Measurements from ENCODE around the gene DOHH.

DOHH gene

GRCh38 chr19:3499738-3500428, 591 bp downstream of the DOHH start:
- no peak for DNase-seq

DNA sequence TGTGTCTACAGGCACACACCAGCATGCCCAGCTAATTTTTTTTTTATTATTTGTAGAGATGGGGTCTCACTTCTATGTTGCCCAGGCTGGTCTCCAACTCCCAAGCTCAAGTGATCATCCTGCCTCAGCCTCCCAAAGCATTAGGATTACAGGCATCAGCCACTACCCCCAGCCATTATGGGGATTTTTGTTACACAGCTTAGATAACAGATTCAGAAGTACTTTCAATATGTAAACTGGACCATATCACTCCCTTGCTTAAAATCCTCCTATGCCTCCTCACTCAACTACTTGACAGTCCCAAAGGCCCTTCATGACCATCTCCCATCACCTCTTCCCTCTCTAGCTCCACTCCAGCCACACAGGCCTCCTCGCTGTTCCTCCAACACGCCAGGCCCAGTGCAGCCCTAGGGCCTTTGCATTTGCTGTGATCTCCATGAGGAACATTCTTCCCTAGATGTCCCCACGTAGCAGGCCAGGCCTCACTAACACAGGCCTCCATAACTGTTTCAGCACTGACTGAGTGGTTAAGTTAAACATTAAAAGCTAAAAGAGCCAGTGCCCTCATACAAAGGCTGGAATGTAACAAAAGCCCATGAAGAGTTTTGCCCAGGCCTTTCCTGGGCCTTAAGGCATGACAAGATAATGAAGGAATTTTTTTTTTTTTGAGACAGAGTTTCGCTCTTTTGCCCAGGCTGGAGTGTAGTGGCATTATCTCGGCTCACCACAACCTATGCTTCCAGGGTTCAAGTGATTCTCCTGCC, 2.5 kb downstream of the DOHH start:
- no peak for DNase-seq

DNA sequence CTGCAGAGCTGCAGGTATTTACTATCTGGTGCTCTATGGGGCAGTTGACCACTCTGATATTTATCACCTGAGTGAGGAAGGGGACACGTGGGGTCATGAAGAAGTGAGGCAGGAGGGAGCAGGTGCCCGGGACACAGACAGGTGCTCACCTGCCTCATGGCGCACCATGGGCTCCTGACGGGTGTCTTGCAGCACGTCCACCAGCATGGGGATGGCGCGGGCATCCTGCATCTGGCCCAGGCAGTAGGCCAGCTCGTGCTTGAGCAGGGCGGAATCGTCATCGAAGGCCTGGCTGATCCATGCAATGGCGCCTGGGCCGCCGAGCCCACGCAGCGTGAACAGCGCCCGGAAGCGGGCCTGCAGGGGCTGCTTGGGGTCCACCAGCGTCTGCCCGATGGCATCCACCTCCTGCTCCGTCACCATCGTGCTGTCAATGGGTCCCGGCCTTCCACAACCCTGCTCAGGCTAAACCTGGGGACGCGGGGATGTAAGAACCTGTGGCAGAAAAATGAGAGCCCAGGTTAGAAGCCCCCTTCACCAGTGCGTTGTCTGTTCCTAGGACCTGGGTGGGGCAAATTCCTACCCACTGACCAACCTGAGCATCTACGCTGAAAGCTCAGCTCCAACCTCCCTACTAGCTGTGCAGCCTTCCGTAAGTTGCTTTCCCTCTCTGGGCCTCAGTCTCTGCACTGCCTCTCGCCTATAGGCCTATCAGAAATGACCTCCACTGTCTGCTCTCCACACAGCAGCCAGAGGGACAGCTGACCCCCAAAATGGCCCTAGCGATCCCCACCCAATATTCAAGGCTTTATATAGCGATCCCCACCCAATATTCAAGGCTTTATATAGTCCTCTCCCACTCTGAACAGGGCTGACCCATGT, 3.8 kb downstream of the DOHH start:
- no peak for DNase-seq

GRCh38 chr19:3494559-3494958, 5.9 kb downstream of the DOHH start:
- no peak for DNase-seq

DNA sequence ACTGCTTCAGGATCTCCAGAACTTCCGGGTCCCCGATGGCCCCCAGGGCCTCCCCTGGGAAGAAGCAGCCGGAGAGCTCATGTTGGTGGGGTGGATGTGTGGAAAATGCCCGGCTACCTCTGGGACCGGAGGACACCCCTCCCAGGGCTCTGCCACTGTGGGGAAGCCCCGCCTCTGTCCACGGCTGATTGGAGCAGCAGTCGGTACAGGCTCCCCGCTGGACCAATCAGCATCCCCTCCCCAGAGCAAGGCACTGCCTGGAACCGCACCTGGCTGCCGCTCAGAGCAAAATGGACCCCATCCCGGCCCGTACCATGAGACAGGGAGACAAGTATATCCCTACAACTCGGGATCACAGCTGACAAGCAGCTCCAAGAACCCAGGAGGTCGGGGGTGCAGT, 6.4 kb downstream of the DOHH start:
- DNase-seq, result no peak

GRCh38 chr19:3493651-3494050, 6.8 kb downstream of the DOHH start:
- DNase-seq, result no peak

- DNase-seq, result no peak
Observed at GRCh38 chr19:3492919-3493318, 7.6 kb downstream of the DOHH start.

DNA sequence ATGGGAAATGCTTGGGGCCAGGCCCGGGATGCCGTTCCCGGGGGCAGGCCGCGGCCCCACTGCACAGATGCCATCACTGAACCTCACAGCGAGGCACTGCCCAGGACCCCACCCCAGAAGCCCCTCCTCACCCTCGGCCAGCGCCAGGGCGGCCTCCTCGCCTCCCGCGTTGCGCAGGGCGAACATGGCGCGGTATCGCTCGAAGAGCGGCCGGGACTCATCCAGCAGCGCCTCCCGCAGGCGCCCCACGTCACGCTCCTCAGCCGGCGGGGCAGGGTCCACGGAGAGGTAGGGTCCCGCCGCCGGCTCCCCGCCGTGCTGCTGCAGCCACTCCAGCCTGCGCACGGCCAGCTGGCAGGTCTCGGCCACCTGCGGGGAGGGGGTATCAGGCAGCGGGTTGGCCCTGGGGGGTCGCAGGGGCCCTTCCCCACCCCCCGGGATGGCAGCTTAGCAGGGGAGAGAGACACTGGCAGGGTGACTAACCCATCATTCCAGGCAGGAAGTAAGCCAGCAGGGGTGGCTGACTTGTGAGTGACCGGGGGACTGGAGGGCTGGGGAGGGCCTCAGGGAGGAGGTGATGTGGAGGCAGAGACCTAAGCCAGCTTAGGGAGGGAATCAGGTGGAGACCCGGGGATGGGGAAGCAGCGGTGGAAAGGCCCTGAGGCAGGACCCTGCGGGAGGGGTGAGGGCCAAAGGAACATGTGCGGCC, 8.2 kb downstream of the DOHH start:
- DNase-seq, result no peak

DNA sequence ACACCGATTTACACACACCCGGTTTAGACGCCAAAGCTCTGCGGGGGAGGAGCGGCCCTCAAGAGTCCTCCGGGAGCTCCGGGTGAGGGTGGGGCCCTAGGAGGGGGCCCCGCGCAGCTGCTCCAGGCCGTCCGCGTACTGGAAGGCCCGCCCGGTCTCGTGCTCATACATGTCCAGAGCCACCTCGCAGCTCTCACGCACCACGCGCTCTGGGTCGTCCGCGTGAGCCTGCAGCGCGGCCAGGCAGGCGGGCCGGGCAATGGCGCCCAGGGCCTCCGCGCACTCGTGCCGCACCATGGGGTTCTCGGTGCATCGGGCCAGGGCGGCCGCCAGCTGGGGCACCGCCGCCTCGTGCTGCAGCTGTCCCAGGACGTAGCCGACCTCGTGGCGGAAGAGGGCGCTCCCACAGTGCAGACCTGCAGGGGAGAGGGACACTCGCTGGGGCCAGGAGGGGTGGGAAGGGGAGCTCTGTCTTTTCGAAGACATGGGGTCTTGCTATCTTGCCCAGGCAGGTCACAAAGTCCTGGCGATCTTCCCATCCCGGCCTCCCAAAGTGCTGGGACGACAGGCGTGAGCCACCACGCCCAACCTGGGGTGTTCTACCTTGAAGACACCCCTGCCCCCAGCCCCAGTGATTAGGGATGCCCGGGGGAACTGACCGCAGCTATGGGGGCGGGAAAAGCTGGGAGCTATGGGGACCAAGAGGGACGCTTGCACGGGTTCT, 8.9 kb downstream of the DOHH start:
- DNase-seq, result no peak

GRCh38 chr19:3483226-3483628, 17.2 kb downstream of the DOHH start, which contains the start of gene SMIM44:
TSS of gene SMIM44 (minus strand) at chr19:3483441. CDS start at chr19:3483403, 38 bp downstream.
- DNase-seq, result no peak

DNA sequence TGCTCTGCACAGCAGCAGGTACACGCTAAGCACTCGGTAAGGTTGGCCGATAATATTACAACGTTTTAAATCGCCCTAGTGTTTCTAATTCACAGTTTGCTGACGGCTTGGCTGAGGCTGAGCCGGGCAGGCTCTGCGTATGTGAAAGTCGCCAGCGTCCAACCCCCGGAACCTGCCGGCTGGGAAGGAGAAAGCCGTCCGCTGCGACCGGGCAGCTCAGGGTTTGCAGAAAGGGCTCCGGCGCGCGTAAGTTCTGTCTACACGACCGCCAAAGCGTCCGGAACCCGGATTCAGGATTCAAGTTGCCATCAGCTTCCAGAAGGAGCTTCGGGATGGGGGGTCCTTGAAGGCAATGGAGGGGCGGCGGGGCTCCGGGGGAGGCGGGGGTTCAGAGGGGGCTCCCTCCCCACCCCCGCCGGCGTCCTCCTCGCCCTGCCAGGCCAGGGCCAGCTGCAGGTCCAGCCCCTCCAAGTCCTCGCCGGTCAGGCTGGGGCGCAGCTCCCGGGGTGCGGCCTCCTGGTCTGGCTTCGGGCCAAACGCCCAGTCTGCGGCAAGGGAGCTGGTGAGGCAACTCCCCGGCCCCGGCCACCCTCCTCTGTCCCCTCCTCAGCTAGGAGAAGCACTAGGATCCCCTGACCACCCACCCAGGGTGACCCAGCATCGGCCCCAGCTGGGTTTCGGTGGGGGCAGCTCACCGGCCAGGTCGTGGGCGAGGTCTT, 17.8 kb downstream of the DOHH start:
- no peak for DNase-seq

DNA sequence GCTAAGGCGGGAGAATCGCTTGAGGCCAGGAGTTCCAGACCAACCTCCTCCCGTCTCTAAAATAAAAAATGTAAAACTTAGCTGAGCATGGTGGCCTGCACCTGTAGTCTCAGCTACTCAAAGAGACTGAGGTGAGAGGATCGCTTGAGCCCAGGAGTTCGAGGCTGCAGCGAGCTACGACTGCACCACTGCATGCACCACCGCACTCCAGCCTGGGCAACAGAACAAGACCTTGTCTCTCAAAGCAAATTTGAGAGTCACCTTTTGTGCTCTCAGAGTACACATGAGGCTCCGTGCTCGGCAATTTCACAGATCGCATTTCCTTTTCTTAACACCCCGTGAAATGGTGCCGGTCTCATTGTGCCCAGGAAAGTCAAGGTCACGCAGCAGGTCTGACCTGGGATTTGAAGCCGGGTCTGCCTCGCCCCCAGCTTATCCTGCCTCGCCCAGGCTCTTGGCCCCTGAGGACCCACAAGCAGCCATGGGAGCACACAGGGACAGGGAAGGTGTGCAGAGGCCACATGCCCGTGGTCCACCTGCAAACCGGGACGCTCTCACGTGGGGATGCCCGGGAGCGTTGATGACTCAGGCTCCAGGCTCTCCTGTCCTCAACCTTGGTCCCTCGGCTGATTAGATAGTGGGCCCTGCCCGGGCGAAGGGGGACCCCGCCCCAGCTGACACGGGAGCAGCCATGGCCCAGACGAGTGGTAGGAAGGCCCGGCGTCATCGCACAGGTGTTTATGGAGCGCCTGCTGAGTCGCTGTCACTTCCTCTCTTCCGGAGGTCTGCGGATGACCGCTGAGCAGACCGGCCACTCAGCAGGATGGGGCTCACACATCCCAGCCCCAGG, 19.0 kb downstream of the DOHH start:
- no peak for DNase-seq

DNA sequence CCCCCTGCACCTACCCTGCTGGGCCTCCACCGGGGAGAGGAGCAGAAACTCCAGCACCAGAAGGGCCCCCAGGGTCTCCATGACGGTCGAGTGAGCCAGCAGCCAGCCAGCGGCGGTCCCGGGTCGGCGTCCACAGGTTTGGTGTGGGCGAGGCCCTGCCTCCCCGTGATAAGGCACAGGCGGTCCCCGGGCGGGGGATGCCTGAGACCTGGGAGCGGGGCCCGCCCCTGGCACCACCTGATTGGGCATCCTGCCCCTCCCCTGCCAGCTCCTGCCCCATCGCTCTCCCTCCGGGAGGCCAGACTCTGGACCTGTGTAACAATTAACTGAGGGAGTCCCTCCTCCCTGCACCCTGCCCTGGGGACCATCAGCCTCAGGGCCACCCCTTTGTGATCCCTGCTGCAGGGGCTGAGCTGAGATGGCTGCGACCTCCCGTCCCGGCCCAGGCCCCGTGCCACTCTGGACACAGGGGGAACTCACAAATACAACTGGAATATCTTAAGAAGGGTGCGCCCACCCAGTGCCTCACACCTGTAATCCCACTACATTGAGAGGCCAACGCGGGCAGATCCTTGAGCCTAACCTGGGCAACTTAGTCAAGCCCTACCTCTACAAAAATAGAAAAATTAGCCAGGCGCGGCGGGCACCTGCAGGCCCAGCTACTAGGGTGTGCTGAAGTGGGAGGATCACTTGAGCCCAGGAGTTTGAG, 19.9 kb downstream of the DOHH start, which contains the start of gene SMIM24:
TSS of gene SMIM24 (minus strand) at position 143 of the 709 bp plus-strand sequence. CDS start at position 81, 62 bp downstream.
- DNase-seq, result no peak

GRCh38 chr19:3479834-3480215, 20.6 kb downstream of the DOHH start:
- DNase-seq, result no peak

DNA sequence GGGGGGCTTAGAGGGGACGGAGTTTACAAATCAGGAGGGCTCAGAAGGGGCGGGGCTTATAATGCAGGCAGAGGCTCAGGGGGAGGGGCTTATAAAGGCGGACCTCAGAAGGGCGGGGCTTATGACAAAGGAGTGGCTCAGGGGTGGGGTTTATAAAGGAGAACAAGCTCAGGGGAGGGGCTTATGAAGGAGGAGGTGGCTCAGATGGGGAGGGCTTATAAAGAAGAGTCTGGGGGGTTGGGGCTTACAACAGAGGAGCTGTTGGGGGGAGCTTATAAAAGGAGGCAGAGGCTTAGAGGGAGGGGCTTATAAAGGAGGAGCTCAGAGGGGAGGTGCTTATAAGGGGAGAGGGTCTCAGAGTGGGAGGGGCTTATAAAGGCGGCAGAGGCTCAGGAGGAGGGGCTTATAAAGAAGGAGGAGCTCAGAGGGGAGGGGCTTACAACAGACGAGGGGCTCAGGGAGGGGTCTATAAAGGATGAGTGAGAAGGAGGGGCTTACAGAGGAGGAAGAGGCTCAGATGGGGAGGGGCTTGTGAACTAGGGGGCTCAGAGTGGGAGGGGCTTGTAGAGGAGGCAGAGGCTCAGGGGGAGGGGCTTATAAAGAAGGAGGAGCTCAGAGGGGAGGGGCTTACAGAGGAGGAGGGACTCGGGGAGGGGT, 21.2 kb downstream of the DOHH start:
- DNase-seq, result no peak

DNA sequence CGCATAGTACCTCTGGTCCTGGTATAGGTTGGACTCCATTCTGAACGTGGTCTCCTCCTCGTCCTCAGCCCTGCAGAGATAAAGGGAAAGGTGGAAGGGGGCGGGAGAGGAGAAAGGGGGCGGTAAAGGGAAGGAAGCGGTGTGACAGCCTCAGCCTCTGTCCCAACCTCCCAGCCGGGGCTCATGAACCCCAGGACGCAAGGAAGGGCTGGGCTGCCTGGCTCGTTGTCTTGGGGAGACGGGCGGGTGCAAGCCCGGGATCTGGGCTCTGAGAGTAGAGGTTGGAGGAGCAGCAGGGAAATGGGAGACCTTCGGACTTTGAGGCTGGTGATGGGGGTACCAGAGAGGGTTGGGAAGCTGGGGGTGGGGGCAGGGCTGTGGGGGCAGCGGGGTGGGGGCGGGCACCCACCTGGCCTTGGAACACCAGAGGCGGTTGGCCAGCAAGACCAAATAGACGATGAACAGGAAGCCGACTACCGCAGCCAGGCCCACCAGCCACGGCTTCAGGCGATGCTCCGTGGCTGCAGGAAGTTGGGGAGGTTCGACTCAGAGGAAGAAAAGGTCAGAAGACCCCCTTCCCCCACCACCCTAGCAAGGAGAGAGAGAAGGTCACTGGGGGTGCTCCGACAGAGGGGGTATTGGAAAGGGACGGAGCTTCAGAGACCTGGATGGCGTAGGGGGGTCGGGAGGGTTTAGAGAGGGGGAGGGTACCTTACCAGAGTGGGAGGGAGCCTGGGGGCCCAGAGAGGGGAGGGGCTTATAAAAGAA, 21.9 kb downstream of the DOHH start:
- no peak for DNase-seq

GRCh38 chr19:3477951-3478350, 22.5 kb downstream of the DOHH start:
- no peak for DNase-seq

DNA sequence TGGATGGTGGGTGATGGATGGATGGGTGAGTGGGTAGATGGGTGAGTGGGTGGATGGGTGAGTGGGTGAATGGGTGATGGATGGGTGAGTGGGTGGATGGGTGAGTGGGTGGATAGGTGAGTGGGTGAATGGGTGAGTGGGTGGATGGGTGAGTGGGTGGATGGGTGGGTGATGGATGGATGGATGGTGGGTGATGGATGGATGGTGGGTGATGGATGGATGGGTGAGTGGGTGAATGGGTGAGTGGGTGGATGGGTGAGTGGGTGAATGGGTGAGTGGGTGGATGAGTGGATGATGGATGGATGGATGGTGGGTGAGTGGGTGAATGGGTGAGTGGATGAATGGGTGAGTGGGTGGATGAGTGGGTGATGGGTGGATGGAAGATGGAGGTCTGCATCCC, 23.0 kb downstream of the DOHH start:
- no peak for DNase-seq

Measured in NCI-H2227 treated with DMSO at 0.1 percent for 48 hours (cell line).